Fibroblast of the conjunctiva (primary cell): ENCODE measurements around the gene CCNY.

Experiments
- DNase-seq: peaks from one replicate; pipeline ENCODE4 v3.0.0-alpha.2; 2010; ENCODE audit warnings: low read depth

The CCNY gene

GRCh38 chr10:35453855-35454532, 117.7 kb downstream of the CCNY start:
- no peak for DNase-seq

GRCh38 chr10:35456153-35456720, 119.9 kb downstream of the CCNY start:
- no peak for DNase-seq

- DNase-seq = no peak
These were observed 120.5 kb downstream of the CCNY start for GRCh38 chr10:35456784-35457183.

GRCh38 chr10:35458500-35459448, 122.5 kb downstream of the CCNY start:
- no peak for DNase-seq

GRCh38 chr10:35459449-35459847, 123.1 kb downstream of the CCNY start:
- DNase-seq = no peak

GRCh38 chr10:35460852-35461460, 124.6 kb downstream of the CCNY start:
- DNase-seq = no peak

- no peak for DNase-seq
These were observed 126.2 kb downstream of the CCNY start for GRCh38 chr10:35462491-35462934.

- no peak for DNase-seq
These were observed 127.0 kb downstream of the CCNY start for GRCh38 chr10:35463105-35463867.

GRCh38 chr10:35463878-35464277, 127.6 kb downstream of the CCNY start:
- no peak for DNase-seq

- DNase-seq = no peak
These were observed 128.6 kb downstream of the CCNY start for GRCh38 chr10:35464825-35465456.

GRCh38 chr10:35465673-35466072, 129.4 kb downstream of the CCNY start:
- DNase-seq = no peak

GRCh38 chr10:35466170-35466569, 129.9 kb downstream of the CCNY start:
- DNase-seq = no peak

GRCh38 chr10:35466661-35467060, 130.4 kb downstream of the CCNY start:
- DNase-seq = no peak

- no peak for DNase-seq
These were observed 130.9 kb downstream of the CCNY start for GRCh38 chr10:35467186-35467585.

GRCh38 chr10:35470248-35470924, 134.1 kb downstream of the CCNY start:
- no peak for DNase-seq

- DNase-seq = no peak
These were observed 134.6 kb downstream of the CCNY start for GRCh38 chr10:35470925-35471315.

- DNase-seq = no peak
These were observed 135.1 kb downstream of the CCNY start for GRCh38 chr10:35471435-35471834.

- DNase-seq = no peak
These were observed 143.8 kb downstream of the CCNY start for GRCh38 chr10:35480142-35480541.

- DNase-seq = no peak
These were observed 145.1 kb downstream of the CCNY start for GRCh38 chr10:35481413-35481812.

- no peak for DNase-seq
These were observed 150.1 kb downstream of the CCNY start for GRCh38 chr10:35486297-35486990.
